Panc1 (cell line): ENCODE data around the gene ESF1. TPM values are rescaled to one million over a fixed set of nuclear protein-coding genes. Genes with fewer than 3 reads are reported as not detected.

Experiments used
- ATAC-seq: fragments of 200-7000 bp; cut with Tn5 transposase; 2 replicates; pipeline ENCODE4 v1.9.1; 2020; ENCODE audit warnings: mild to moderate bottlenecking, moderate library complexity
- BruUV-seq: library from RNA; stranded (reverse); fragments of 400-500 nt; replicated peaks from 2 replicates; lab custom pipeline; 2021; lab: Mats Ljungman, UMichigan
- CTCF ChIA-PET: fragments of 300-600 bp; sonication (Branson Sonifier 250); formaldehyde crosslinking; loops from one replicate; lab custom pipeline; 2022; ENCODE audit warnings: antibody characterized with exemption; lab: Charles Lee
- POLR2A ChIA-PET: fragments of 300-600 bp; sonication (Branson Sonifier 250); formaldehyde crosslinking; loops from one replicate; lab custom pipeline; 2022; ENCODE audit warnings: antibody characterized with exemption; lab: Charles Lee
- DNase-seq: peaks from one replicate; pipeline ENCODE4 v3.0.0-alpha.2; 2010; ENCODE audit warnings: low read depth, low spot score
- H3K27ac ChIP-seq: 2 replicates; pipeline ENCODE4 v1.5.1; 2011; ENCODE audit warnings: mild to moderate bottlenecking, low read length, inconsistent platforms
- H3K27me3 ChIP-seq: fragments of 200-500 bp; sonication (Bioruptor generic); 2 replicates; pipeline ENCODE4 v1.6.0; 2014; ENCODE audit warnings: low read length, inconsistent platforms; ENCODE audit not compliant: control insufficient read depth, insufficient read depth
- H3K36me3 ChIP-seq: fragments of 200-500 bp; sonication (Bioruptor generic); 2 replicates; pipeline ENCODE4 v1.5.1; 2014; ENCODE audit warnings: inconsistent platforms, mild to moderate bottlenecking, low read length, moderate library complexity; ENCODE audit not compliant: control insufficient read depth, insufficient read depth
- H3K4me1 ChIP-seq: 2 replicates; pipeline ENCODE4 v1.5.1; 2011; ENCODE audit warnings: inconsistent platforms, mild to moderate bottlenecking, low read length, moderate library complexity; ENCODE audit not compliant: control insufficient read depth, insufficient read depth
- H3K4me3 ChIP-seq, 2 experiments: 2 replicates each; pipeline ENCODE4 v1.5.1; 2011 to 2012; ENCODE audit warnings: low read depth in 2 of 2, low read length in 2 of 2, mild to moderate bottlenecking in 2 of 2, inconsistent platforms in 1 of 2, moderate library complexity in 1 of 2
- H3K9me3 ChIP-seq: fragments of 200-500 bp; sonication (Bioruptor generic); 2 replicates; pipeline ENCODE4 v1.5.1; 2014; ENCODE audit warnings: low read depth, mild to moderate bottlenecking, inconsistent platforms, low read length, moderate library complexity; ENCODE audit not compliant: control insufficient read depth, insufficient read depth
- POLR2AphosphoS5 ChIP-seq: IDR thresholded peaks from 2 replicates; pipeline ENCODE4 v1.6.1; 2012; ENCODE audit warnings: mild to moderate bottlenecking, low read depth, low read length, moderate library complexity
- SIN3A ChIP-seq: IDR thresholded peaks from 2 replicates; pipeline ENCODE4 v1.6.1; 2012; ENCODE audit warnings: low read depth, mild to moderate bottlenecking, low read length, moderate library complexity, borderline replicate concordance; ENCODE audit not compliant: insufficient read depth
- TCF7L2 ChIP-seq: IDR thresholded peaks from 2 replicates; pipeline ENCODE4 v1.6.1; 2011; ENCODE audit warnings: mild to moderate bottlenecking, low read depth, low read length, inconsistent platforms
- in situ Hi-C: cut with HindIII; loops from 2 replicates; pipeline ENCODE4 v1.10.0; 2016; ENCODE audit warnings: low sequenced_read_pairs, low pct_unique_long_range_greater_than_20kb
- intact Hi-C: fragments of 100-400 bp; cut with micrococcal nuclease; formaldehyde crosslinking; loops from one replicate; pipeline ENCODE4 v1.10.0; 2022; ENCODE audit not compliant: unreplicated experiment
- total RNA-seq: library from RNA; stranded (reverse); gene quantifications from one replicate; pipeline ENCODE4 v1.2.1, GENCODE V29; 2021; ENCODE audit not compliant: unreplicated experiment
- TF ChIP-seq, protein P1 (sequence below), 2 experiments: IDR thresholded peaks; 2 replicates each; pipeline ENCODE4 v1.6.1; 2011 to 2012; ENCODE audit warnings: low read depth in 2 of 2, control low read depth in 1 of 2, low read length in 1 of 2, mild to moderate bottlenecking in 1 of 2, moderate library complexity in 1 of 2; ENCODE audit not compliant: insufficient read depth in 1 of 2
- TF ChIP-seq, protein P2 (sequence below): fragments of 450-650 bp; IDR thresholded peaks from 2 replicates; pipeline ENCODE4 v1.5.1; 2017; ENCODE audit warnings: mild to moderate bottlenecking

ESF1 gene
- total RNA-seq, 1 experiment from 2014 or later: 26.4 TPM

- in situ Hi-C loops (no loop called here), intact Hi-C loops (no loop called here)
- no peak overlapping the region for H3K27ac ChIP-seq
- H3K9me3 ChIP-seq: no peaks in the 10 kb centered on the region
- DNase-seq (no peak), ATAC-seq (no peak)
- no peak overlapping the region for H3K4me3 ChIP-seq
- CTCF ChIA-PET: no interaction called here
- no TSS peak for BruUV-seq
- no peaks in the 10 kb centered on the region for H3K27me3 ChIP-seq
- no peaks in the 10 kb centered on the region for H3K4me1 ChIP-seq
- POLR2A ChIA-PET: no interaction called here
- H3K36me3 ChIP-seq: peaks cover 18% of the 10 kb centered on the region
- no peak for TF ChIP-seq SIN3A
- TF ChIP-seq, protein P1, sequence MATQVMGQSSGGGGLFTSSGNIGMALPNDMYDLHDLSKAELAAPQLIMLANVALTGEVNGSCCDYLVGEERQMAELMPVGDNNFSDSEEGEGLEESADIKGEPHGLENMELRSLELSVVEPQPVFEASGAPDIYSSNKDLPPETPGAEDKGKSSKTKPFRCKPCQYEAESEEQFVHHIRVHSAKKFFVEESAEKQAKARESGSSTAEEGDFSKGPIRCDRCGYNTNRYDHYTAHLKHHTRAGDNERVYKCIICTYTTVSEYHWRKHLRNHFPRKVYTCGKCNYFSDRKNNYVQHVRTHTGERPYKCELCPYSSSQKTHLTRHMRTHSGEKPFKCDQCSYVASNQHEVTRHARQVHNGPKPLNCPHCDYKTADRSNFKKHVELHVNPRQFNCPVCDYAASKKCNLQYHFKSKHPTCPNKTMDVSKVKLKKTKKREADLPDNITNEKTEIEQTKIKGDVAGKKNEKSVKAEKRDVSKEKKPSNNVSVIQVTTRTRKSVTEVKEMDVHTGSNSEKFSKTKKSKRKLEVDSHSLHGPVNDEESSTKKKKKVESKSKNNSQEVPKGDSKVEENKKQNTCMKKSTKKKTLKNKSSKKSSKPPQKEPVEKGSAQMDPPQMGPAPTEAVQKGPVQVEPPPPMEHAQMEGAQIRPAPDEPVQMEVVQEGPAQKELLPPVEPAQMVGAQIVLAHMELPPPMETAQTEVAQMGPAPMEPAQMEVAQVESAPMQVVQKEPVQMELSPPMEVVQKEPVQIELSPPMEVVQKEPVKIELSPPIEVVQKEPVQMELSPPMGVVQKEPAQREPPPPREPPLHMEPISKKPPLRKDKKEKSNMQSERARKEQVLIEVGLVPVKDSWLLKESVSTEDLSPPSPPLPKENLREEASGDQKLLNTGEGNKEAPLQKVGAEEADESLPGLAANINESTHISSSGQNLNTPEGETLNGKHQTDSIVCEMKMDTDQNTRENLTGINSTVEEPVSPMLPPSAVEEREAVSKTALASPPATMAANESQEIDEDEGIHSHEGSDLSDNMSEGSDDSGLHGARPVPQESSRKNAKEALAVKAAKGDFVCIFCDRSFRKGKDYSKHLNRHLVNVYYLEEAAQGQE (IDR thresholded peaks at IDR 0.05; ENCODE audit: insufficient read depth in 1 of 2, low read depth in 2 of 2, low read length in 1 of 2): no peak
- no peak for TF ChIP-seq POLR2AphosphoS5
- TF ChIP-seq, protein P2, sequence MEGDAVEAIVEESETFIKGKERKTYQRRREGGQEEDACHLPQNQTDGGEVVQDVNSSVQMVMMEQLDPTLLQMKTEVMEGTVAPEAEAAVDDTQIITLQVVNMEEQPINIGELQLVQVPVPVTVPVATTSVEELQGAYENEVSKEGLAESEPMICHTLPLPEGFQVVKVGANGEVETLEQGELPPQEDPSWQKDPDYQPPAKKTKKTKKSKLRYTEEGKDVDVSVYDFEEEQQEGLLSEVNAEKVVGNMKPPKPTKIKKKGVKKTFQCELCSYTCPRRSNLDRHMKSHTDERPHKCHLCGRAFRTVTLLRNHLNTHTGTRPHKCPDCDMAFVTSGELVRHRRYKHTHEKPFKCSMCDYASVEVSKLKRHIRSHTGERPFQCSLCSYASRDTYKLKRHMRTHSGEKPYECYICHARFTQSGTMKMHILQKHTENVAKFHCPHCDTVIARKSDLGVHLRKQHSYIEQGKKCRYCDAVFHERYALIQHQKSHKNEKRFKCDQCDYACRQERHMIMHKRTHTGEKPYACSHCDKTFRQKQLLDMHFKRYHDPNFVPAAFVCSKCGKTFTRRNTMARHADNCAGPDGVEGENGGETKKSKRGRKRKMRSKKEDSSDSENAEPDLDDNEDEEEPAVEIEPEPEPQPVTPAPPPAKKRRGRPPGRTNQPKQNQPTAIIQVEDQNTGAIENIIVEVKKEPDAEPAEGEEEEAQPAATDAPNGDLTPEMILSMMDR: no peak
- no peak for TF ChIP-seq TCF7L2
Measured at GRCh38 chr20:13736436-13737191, 48.1 kb downstream of the ESF1 start.

- in situ Hi-C loops: no loop called here
- ATAC-seq: no peak
Measured at GRCh38 chr20:13735826-13736225, 48.9 kb downstream of the ESF1 start.

More at GRCh38 chr20:13735826-13736225, 48.9 kb downstream of the ESF1 start:
- no peaks in the 10 kb centered on the region for H3K27me3 ChIP-seq
- H3K36me3 ChIP-seq: peaks cover 18% of the 10 kb centered on the region
- H3K4me3 ChIP-seq: no peak overlapping the region
- H3K9me3 ChIP-seq: no peaks in the 10 kb centered on the region
- ChIA-PET POLR2A (no interaction called here), CTCF (no interaction called here)
- intact Hi-C loops: no loop called here
- no peak for TF ChIP-seq TCF7L2
- TF ChIP-seq POLR2AphosphoS5: no peak
- no peak for TF ChIP-seq SIN3A
- TF ChIP-seq, protein P2: no peak
- TF ChIP-seq, protein P1 (IDR thresholded peaks at IDR 0.05; ENCODE audit: insufficient read depth in 1 of 2, low read depth in 2 of 2, low read length in 1 of 2): no peak
- no TSS peak for BruUV-seq
- H3K4me1 ChIP-seq: no peaks in the 10 kb centered on the region
- H3K27ac ChIP-seq: no peak overlapping the region
- no peak for DNase-seq
